HL-60 (cell line): ENCODE measurements around the gene RPS19BP1.
"Not testable (repeated sequence)": the region's sequence is repeated elsewhere in the genome, so short reads cannot be mapped to it uniquely, and the experiment has no call there.

Experiments
- DNase-seq, 2 experiments: peaks; one replicate each; pipeline ENCODE4 v3.0.0-alpha.2; 2010 to 2020; ENCODE audit warnings: low read depth in 1 of 2, low spot score in 1 of 2
- H3K27ac ChIP-seq: fragments of 250-450 bp; sonication (Bioruptor Pico); replicated peaks from 2 replicates; pipeline ENCODE4 v1.5.1; 2020; ENCODE audit warnings: mild to moderate bottlenecking, moderate library complexity
- H3K27me3 ChIP-seq: fragments of 250-450 bp; sonication (Bioruptor Pico); 2 replicates; pipeline ENCODE4 v1.5.1; 2021; ENCODE audit warnings: mild to moderate bottlenecking, moderate library complexity; ENCODE audit not compliant: insufficient read depth, poor library complexity, severe bottlenecking
- H3K4me3 ChIP-seq: replicated peaks from 2 replicates; pipeline ENCODE4 v1.5.1; 2011; ENCODE audit warnings: mild to moderate bottlenecking, control low read depth, low read length; ENCODE audit not compliant: insufficient read depth
- GABPA ChIP-seq: IDR thresholded peaks from 2 replicates; pipeline ENCODE4 v1.6.1; 2012; ENCODE audit warnings: low read depth
- POLR2AphosphoS5 ChIP-seq: IDR thresholded peaks from 2 replicates; pipeline ENCODE4 v1.6.1; 2012; ENCODE audit warnings: low read depth
- SPI1 ChIP-seq: IDR thresholded peaks from 2 replicates; pipeline ENCODE4 v1.6.1; 2012; ENCODE audit warnings: low read depth, mild to moderate bottlenecking, borderline replicate concordance
- TF ChIP-seq, protein P1 (sequence below): IDR thresholded peaks from one replicate; pipeline ENCODE4 v1.5.1; 2011; ENCODE audit warnings: low read length, control low read depth, inconsistent platforms; ENCODE audit not compliant: insufficient read depth
- TF ChIP-seq, protein P2 (sequence below): IDR thresholded peaks from 2 replicates; pipeline ENCODE4 v1.6.1; 2012; ENCODE audit warnings: low read depth; ENCODE audit not compliant: insufficient replicate concordance

Gene RPS19BP1

DNA sequence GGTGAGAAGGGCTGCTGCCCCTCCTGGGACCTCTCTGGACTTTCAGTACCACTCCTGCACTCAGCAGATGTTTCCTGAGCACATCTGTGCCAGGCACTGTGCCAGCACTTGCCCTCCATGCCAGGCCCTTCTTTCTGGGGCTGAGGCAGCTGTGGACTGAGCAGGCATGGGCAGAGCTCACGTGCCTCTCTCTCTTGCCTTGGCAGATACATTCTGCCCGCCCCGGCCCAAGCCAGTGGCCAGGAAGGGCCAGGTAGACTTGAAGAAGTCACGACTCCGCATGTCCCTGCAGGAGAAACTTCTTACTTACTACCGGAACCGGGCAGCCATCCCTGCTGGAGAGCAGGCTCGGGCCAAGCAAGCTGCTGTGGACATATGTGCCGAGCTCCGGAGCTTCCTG, 20.5 kb downstream of the RPS19BP1 start:
- Histone ChIP-seq H3K4me3 (no peak overlapping the region), H3K27ac (no peak overlapping the region), H3K27me3 (no peaks in the 10 kb centered on the region)
- TF ChIP-seq, protein P1, sequence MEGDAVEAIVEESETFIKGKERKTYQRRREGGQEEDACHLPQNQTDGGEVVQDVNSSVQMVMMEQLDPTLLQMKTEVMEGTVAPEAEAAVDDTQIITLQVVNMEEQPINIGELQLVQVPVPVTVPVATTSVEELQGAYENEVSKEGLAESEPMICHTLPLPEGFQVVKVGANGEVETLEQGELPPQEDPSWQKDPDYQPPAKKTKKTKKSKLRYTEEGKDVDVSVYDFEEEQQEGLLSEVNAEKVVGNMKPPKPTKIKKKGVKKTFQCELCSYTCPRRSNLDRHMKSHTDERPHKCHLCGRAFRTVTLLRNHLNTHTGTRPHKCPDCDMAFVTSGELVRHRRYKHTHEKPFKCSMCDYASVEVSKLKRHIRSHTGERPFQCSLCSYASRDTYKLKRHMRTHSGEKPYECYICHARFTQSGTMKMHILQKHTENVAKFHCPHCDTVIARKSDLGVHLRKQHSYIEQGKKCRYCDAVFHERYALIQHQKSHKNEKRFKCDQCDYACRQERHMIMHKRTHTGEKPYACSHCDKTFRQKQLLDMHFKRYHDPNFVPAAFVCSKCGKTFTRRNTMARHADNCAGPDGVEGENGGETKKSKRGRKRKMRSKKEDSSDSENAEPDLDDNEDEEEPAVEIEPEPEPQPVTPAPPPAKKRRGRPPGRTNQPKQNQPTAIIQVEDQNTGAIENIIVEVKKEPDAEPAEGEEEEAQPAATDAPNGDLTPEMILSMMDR, result no peak
- TF ChIP-seq GABPA, result no peak
- no peak for DNase-seq

DNA sequence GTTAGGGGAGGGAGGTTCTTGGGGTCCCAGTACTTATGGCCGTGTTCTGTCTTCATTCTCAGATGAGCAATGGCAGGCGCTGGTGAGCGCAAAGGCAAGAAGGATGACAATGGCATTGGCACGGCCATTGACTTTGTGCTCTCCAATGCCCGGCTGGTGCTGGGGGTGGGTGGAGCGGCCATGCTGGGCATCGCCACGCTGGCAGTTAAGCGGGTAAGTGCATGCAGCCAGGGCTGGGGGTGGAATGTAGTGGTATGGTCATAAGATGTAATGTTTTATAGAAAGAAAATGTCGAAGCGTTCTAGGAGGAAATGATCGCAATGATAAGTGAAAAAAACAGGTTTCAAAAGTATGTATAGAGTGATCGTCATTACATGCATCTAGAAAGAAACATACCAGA, 21.3 kb downstream of the RPS19BP1 start:
- TF ChIP-seq SPI1 (no peak), POLR2AphosphoS5 (no peak)
- Histone ChIP-seq H3K27ac (no peak overlapping the region), H3K27me3 (no peaks in the 10 kb centered on the region)

DNA sequence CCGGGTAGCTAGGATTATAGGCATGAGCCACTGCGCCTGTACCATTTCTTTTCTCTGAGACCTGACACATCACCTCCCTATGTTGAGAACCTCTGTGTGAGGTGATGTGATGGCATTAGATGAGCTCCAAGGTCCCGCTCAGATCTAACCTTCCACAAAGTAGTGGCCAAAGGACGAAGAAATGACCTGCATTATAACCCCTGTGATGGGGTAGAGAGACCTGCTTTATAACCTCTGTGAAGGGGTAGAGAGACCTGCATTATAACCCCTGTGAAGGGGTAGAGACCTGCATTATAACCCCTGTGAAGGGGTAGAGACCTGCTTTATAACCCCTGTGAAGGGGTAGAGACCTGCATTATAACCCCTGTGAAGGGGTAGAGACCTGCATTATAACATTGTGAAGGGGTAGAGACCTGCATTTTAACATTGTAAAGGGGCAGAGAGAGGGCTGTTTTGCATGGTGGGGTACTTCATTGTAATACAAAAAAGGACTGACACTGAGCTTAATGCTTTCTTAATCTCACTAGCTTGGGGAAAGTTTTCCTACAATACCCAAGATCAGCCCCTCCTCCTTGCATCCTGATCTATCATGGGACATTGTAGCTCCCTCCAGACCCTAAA, 21.9 kb downstream of the RPS19BP1 start:
- H3K27me3 ChIP-seq, result no peaks in the 10 kb centered on the region

More for the DNA sequence above, 21.3 kb downstream of the RPS19BP1 start:
- H3K4me3 ChIP-seq, result no peak overlapping the region
- no peak for DNase-seq

GRCh38 chr22:39508393-39508792, 24.2 kb downstream of the RPS19BP1 start:
- no peak overlapping the region for H3K27ac ChIP-seq
- DNase-seq, result no peak
- no peak for TF ChIP-seq GABPA
- TF ChIP-seq, protein P2, sequence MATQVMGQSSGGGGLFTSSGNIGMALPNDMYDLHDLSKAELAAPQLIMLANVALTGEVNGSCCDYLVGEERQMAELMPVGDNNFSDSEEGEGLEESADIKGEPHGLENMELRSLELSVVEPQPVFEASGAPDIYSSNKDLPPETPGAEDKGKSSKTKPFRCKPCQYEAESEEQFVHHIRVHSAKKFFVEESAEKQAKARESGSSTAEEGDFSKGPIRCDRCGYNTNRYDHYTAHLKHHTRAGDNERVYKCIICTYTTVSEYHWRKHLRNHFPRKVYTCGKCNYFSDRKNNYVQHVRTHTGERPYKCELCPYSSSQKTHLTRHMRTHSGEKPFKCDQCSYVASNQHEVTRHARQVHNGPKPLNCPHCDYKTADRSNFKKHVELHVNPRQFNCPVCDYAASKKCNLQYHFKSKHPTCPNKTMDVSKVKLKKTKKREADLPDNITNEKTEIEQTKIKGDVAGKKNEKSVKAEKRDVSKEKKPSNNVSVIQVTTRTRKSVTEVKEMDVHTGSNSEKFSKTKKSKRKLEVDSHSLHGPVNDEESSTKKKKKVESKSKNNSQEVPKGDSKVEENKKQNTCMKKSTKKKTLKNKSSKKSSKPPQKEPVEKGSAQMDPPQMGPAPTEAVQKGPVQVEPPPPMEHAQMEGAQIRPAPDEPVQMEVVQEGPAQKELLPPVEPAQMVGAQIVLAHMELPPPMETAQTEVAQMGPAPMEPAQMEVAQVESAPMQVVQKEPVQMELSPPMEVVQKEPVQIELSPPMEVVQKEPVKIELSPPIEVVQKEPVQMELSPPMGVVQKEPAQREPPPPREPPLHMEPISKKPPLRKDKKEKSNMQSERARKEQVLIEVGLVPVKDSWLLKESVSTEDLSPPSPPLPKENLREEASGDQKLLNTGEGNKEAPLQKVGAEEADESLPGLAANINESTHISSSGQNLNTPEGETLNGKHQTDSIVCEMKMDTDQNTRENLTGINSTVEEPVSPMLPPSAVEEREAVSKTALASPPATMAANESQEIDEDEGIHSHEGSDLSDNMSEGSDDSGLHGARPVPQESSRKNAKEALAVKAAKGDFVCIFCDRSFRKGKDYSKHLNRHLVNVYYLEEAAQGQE, result no peak
- no peak for TF ChIP-seq POLR2AphosphoS5
- no peak for TF ChIP-seq SPI1
- TF ChIP-seq, protein P1, result no peak
- no peaks in the 10 kb centered on the region for H3K27me3 ChIP-seq
- H3K4me3 ChIP-seq, result no peak overlapping the region

More for the DNA sequence above, 21.9 kb downstream of the RPS19BP1 start:
- DNase-seq, result no peak
- no peak overlapping the region for H3K27ac ChIP-seq
- H3K4me3 ChIP-seq, result no peak overlapping the region
- TF ChIP-seq SPI1 (no peak), POLR2AphosphoS5 (no peak), GABPA (no peak)
- TF ChIP-seq, protein P1, result no peak
- TF ChIP-seq, protein P2, result no peak

GRCh38 chr22:39507021-39507420, 25.5 kb downstream of the RPS19BP1 start:
- H3K27me3 ChIP-seq, H3K27ac ChIP-seq, H3K4me3 ChIP-seq, DNase-seq: not testable (repeated sequence)
